Midbrain (tissue), 1 donor: ENCODE results near the gene HOXA13.

ENCODE experiments used
- DNase-seq: peaks from one replicate; lab custom pipeline; 2025; lab: John Stamatoyannopoulos, UW

HOXA13 gene

GRCh38 chr7:27199849-27200760 is at the start of gene HOXA13:
TSS of gene HOXA13 (minus strand) at chr7:27200091. CDS start at chr7:27200077, 14 bp downstream.
- no peak for DNase-seq

DNA sequence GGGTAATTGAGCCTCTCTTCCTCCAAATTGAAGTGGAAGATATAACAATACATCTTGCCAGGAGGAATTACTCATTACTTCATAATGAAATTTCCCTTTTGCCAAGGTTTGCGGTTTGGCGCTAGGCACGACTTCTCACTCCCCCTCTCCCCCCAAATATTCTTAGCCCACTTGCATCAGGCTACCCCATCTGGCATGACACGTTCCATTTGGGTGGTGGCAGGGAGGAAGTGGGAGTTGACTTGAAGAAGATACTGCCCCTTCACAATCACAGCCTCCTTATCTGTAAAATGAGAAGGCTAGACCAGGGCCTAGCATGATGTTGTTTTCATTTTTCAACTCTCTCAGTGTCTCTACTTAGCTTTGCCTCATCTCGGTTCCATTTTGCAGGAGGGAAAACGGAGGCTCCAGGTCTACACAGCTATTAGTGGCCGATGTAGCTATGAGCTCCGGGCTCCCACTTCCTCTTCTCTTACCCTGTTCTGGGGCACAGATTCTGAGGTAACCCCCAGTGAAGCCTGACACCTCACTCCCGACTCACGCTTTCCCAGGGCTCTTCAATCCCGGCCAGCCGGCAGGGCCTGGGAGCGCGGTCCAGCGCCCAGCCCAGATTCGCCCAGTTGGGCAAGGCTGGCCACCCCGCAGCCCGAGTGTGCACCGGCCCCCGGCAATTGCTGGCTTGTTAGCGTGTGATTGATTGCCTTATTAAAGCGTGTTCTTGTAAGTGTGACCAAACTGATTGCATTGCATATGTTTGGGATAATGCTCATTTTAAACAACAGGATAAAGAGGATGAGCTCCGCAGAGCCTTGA is 49.2 kb upstream of the HOXA13 start:
- DNase-seq = no peak

GRCh38 chr7:27248427-27248806 is 48.5 kb upstream of the HOXA13 start:
- DNase-seq = no peak

DNA sequence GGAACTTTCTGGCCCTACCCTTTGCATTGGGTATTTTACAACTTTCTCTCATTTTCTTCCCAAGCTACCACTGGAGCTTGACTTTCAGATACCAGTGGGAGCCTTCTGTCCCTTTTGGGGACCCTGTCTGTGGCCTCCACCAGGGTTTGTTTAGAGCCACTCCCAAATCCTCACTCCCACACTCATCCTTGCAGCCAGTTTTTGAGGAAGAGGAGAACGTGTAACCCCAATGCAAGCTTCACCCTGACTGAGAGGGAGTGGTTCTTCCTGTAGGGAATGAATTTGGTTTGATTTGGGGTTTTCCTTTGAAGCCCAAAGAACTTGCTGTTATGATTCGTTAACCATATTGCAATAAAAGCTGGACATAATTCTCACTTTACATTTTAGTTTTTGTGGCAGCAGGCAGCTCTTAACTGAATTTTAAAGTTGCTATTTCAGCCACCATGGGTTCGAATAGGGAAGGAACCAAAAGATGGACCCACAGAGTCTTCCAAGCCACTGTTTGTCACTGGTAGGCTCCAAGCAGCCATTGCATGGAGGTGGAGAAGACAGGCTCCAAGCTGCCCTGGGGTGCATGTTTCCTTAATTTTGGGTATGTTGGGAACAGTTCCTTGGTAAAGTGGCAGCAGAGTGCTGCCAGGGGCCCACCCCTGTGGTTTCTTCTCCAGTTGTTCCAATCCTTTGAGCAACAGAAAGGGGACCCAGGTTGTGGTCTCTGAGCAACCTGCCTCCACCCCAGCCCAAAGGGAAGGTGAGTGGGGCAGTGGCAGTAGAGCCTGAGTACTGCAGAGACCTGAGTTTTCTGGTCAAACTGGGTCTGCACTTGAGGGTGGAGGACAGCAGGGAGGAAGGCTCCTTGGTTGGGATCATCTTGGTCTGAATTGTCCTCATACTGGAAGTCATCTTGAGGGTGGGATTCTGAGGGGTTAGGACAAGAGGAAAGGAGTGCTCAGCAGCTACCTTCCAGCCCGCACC is 47.8 kb upstream of the HOXA13 start:
- no peak for DNase-seq

DNA sequence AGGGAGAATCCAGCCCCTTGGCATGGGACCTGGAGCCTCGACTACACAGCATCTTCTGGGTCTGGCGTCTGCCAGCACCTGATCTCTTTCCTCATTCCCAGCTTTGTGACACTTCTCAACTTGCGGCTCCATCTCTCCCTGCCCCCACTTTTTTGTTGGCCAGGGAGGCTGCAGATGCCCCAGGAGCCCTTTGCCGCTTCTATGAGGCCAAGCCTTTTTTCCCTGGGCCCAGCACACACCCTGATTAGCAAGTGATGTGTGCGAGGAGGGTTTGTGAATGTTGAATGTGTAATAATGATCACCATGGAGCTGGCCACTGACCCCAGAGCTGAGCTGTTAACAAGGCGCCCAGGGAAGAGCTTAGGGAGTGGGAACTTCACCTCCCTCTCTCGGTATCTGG is 47.1 kb upstream of the HOXA13 start:
- no peak for DNase-seq

DNA sequence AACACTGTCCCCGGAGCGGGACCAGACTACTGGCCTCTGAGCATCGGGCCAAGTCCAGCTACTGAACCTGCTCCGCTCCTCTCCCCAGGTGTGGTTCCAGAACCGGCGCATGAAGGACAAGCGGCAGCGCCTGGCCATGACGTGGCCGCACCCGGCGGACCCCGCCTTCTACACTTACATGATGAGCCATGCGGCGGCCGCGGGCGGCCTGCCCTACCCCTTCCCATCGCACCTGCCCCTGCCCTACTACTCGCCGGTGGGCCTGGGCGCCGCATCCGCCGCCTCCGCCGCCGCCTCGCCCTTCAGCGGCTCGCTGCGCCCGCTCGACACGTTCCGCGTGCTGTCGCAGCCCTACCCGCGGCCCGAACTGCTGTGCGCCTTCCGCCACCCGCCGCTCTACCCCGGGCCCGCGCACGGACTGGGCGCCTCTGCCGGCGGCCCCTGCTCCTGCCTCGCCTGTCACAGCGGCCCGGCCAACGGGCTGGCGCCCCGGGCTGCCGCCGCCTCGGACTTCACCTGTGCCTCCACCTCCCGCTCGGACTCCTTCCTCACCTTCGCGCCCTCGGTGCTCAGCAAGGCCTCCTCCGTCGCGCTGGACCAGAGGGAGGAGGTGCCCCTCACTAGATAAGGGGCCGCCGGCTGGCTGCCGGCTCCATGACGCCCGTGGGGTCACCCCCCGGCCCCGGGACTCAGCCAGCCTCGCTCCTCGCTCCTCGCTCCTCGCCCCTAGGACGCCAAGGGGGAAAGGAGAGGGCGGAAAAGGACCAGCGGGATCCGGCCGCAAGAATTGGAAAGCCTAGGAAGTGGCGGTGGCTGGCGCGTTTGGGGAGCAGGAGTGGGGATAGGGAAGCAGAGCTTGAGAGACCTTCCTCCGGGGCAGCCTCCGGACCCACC is 46.2 kb upstream of the HOXA13 start:
- no peak for DNase-seq

DNA sequence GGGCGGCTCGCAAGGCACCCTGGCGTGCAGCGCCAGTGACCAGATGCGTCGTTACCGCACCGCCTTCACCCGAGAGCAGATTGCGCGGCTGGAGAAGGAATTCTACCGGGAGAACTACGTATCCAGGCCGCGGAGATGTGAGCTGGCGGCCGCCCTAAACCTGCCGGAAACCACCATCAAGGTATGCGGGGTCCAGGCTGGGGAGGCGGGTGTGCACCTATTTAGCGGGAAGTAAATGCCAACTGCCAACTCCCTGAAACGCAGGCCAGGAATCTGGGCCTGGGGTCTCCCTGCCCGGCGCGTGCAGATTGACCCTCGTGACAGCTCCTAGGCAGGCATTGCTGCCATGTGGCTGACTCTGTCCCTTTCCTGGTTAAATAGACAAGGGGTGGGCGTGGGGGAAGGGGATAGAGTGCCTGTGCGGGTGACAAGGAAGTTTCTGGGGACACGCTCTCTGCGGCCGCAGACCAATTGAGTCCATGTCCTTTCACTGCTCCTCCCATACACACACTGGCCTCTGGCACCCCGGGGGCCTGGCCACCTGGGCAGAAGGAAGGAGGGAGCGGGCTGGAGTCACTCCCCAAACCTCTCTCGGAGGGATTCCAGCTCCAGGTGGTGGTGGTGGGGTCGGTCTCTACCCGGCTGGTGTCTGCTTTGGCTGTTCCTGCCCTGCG is 45.4 kb upstream of the HOXA13 start:
- no peak for DNase-seq

- DNase-seq = no peak
Observed at GRCh38 chr7:27244488-27245123, 44.7 kb upstream of the HOXA13 start.

DNA sequence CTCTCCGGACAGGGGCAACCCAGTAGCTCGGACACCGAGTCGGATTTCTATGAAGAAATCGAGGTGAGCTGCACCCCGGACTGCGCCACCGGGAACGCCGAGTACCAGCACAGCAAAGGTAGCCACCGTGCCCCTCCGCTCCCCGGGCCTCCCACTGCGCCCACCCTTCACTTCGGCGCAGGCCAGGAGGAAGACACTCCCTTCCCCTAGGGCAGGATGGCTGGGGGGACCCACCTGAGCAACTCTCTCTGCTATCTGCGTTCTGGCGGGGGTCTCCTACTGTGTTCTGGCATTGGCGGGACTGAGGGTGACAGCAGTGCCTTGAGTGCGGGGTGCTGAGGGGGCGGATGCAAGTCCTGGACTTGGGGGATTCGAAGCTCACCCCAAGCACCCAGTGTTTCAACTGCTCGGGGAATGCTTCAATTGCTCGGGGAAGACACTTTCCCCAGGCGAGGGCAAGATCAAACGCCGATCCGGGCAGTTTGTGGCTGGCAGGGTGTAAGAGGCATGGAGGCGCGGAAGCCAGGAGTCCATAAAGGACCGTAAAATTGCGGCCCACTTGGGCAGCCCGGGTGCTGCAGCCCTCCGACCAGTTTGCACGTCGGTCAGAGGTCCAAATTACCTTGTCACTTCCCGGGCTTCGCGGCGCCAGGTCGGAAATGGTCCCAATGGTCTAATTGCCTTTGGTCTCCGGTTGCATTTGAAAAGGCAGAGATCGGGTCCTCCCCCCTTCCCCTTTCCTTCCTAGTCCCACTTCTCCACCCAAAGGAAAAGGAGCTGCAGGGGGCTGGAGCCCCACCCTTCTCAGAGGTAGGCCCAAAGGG is 43.7 kb upstream of the HOXA13 start:
- DNase-seq = no peak

DNA sequence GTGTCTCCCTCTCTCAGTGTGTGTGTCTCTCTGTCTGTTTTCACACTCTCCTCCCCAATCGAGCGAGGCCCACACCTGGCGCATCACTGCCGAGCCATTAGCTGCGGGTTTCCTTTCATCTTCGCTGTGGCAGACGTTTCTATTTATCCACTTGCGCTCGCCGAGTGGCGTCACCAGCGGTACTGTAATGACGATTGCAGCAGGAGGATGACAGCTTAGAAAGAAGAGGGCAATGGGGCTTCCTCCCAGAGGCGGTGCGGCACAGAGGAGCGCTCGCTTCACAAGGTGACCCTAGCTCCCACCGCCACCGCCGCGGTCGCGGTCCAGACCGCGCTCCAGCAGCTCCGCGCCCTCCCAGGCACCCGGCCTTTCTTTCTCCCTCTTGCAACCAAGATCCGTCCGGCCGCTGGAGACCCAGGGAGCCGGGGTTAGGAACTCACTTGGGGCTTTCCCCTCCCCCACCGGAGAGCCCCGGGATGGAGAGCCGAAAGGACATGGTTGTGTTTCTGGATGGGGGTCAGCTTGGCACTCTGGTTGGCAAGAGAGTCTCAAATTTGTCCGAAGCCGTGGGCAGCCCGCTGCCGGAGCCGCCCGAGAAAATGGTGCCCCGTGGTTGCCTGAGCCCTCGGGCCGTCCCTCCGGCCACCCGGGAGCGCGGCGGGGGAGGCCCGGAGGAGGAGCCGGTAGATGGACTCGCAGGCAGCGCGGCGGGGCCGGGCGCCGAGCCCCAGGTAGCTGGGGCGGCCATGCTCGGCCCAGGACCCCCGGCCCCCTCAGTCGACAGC is 42.9 kb upstream of the HOXA13 start, which contains the start of gene EVX1:
TSS of gene EVX1 (plus strand) at position 248 of the 785 bp plus-strand sequence. CDS start at position 477, 229 bp downstream.
- DNase-seq = no peak

- DNase-seq = no peak
Observed at GRCh38 chr7:27242154-27242553, 42.3 kb upstream of the HOXA13 start.

DNA sequence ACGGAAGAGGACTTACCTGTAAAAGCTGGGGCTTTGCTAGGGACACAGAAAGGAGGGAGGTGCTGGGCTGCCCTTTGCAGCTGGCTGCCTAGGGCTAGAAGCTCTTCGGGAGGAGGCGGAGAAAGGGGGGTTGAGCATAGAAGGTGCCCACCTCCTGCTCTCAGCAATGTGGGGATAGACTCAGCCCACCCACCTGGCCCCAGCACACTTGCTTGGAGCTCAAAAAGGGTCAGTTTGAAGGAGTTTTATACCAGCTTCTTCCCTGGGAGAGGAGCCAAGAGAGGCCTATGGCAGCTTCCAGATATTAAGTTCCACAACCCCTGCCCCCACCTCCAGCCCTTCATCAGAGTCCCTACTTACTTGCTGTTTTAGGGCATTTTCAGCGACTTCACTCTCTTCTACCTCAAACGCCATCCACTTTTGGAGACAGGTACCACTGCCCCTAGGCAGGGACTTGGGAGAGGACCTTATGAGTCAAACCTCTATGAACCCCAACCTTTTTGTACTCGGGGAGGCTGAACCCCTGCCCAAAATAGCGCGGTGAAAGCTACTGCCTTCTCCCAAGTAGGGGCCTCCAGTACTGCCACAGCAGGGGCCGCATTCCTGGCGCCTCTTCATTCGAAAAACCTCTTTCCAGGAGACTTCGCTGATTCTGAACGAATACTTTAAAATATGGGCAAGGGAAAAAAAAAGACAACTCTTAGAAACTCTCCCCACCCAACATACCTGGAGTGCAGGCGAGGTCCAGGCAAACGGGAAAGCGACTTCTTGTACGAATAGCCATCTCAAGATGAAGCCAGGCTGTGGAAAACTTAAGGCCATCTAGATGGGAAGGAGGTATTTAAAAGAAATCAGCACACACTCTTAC is 41.5 kb upstream of the HOXA13 start:
- DNase-seq = no peak

GRCh38 chr7:27240015-27240731 is 40.3 kb upstream of the HOXA13 start:
- no peak for DNase-seq

- no peak for DNase-seq
Observed at GRCh38 chr7:27239387-27240014, 39.6 kb upstream of the HOXA13 start.

DNA sequence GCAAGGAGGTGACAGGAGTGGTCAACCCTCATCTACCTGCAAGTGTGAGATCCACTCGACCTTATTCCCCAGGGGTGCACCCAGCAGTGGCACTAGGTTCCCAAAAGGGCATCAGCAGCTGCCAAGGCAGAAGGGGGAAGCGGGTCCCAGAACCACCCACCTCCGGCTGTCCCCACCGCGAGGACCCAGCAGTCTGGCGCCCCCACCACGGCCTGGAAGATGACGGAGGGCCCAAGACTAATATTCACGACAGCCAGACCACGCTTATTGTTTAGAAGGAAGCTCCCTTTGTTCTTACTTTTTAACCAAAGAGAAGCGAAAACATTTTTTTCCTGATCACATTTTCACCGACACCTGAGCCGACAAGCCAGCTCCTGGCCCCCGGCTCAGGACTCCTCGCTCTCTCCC is 39.1 kb upstream of the HOXA13 start:
- no peak for DNase-seq
